Panc1 (cell line): ENCODE measurements around the gene ASPHD2. TPM values are rescaled to one million over a fixed set of nuclear protein-coding genes. Genes with fewer than 3 reads are reported as not detected.

Source experiments
- ATAC-seq: fragments of 200-7000 bp; cut with Tn5 transposase; 2 replicates; pipeline ENCODE4 v1.9.1; 2020; ENCODE audit warnings: mild to moderate bottlenecking, moderate library complexity
- BruUV-seq: library from RNA; stranded (reverse); fragments of 400-500 nt; replicated peaks from 2 replicates; lab custom pipeline; 2021; lab: Mats Ljungman, UMichigan
- CTCF ChIA-PET: fragments of 300-600 bp; sonication (Branson Sonifier 250); formaldehyde crosslinking; loops from one replicate; lab custom pipeline; 2022; ENCODE audit warnings: antibody characterized with exemption; lab: Charles Lee
- POLR2A ChIA-PET: fragments of 300-600 bp; sonication (Branson Sonifier 250); formaldehyde crosslinking; loops from one replicate; lab custom pipeline; 2022; ENCODE audit warnings: antibody characterized with exemption; lab: Charles Lee
- DNase-seq: peaks from one replicate; pipeline ENCODE4 v3.0.0-alpha.2; 2010; ENCODE audit warnings: low read depth, low spot score
- H3K27ac ChIP-seq: 2 replicates; pipeline ENCODE4 v1.5.1; 2011; ENCODE audit warnings: mild to moderate bottlenecking, low read length, inconsistent platforms
- H3K27me3 ChIP-seq: fragments of 200-500 bp; sonication (Bioruptor generic); 2 replicates; pipeline ENCODE4 v1.6.0; 2014; ENCODE audit warnings: low read length, inconsistent platforms; ENCODE audit not compliant: control insufficient read depth, insufficient read depth
- H3K36me3 ChIP-seq: fragments of 200-500 bp; sonication (Bioruptor generic); 2 replicates; pipeline ENCODE4 v1.5.1; 2014; ENCODE audit warnings: inconsistent platforms, mild to moderate bottlenecking, low read length, moderate library complexity; ENCODE audit not compliant: control insufficient read depth, insufficient read depth
- H3K4me1 ChIP-seq: 2 replicates; pipeline ENCODE4 v1.5.1; 2011; ENCODE audit warnings: inconsistent platforms, mild to moderate bottlenecking, low read length, moderate library complexity; ENCODE audit not compliant: control insufficient read depth, insufficient read depth
- H3K4me3 ChIP-seq, 2 experiments: 2 replicates each; pipeline ENCODE4 v1.5.1; 2011 to 2012; ENCODE audit warnings: low read depth in 2 of 2, low read length in 2 of 2, mild to moderate bottlenecking in 2 of 2, inconsistent platforms in 1 of 2, moderate library complexity in 1 of 2
- H3K9me3 ChIP-seq: fragments of 200-500 bp; sonication (Bioruptor generic); 2 replicates; pipeline ENCODE4 v1.5.1; 2014; ENCODE audit warnings: low read depth, mild to moderate bottlenecking, inconsistent platforms, low read length, moderate library complexity; ENCODE audit not compliant: control insufficient read depth, insufficient read depth
- POLR2AphosphoS5 ChIP-seq: IDR thresholded peaks from 2 replicates; pipeline ENCODE4 v1.6.1; 2012; ENCODE audit warnings: mild to moderate bottlenecking, low read depth, low read length, moderate library complexity
- REST ChIP-seq, 2 experiments: IDR thresholded peaks; 2 replicates each; pipeline ENCODE4 v1.6.1; 2011 to 2012; ENCODE audit warnings: low read depth in 2 of 2, control low read depth in 1 of 2, low read length in 1 of 2, mild to moderate bottlenecking in 1 of 2, moderate library complexity in 1 of 2; ENCODE audit not compliant: insufficient read depth in 1 of 2
- SIN3A ChIP-seq: IDR thresholded peaks from 2 replicates; pipeline ENCODE4 v1.6.1; 2012; ENCODE audit warnings: low read depth, mild to moderate bottlenecking, low read length, moderate library complexity, borderline replicate concordance; ENCODE audit not compliant: insufficient read depth
- TCF7L2 ChIP-seq: IDR thresholded peaks from 2 replicates; pipeline ENCODE4 v1.6.1; 2011; ENCODE audit warnings: mild to moderate bottlenecking, low read depth, low read length, inconsistent platforms
- in situ Hi-C: cut with HindIII; loops from 2 replicates; pipeline ENCODE4 v1.10.0; 2016; ENCODE audit warnings: low sequenced_read_pairs, low pct_unique_long_range_greater_than_20kb
- intact Hi-C: fragments of 100-400 bp; cut with micrococcal nuclease; formaldehyde crosslinking; loops from one replicate; pipeline ENCODE4 v1.10.0; 2022; ENCODE audit not compliant: unreplicated experiment
- total RNA-seq: library from RNA; stranded (reverse); gene quantifications from one replicate; pipeline ENCODE4 v1.2.1, GENCODE V29; 2021; ENCODE audit not compliant: unreplicated experiment
- TF ChIP-seq, protein P1 (sequence below): fragments of 450-650 bp; IDR thresholded peaks from 2 replicates; pipeline ENCODE4 v1.5.1; 2017; ENCODE audit warnings: mild to moderate bottlenecking

ASPHD2 gene
- total RNA-seq, 1 experiment from 2014 or later = 0.15 TPM

- ChIA-PET CTCF (no interaction called here), POLR2A (interaction anchor here (0.7 kb wide), 1 partner anchor 58 kb away, joined by 4 read pairs; no protein-coding TSS in a partner anchor)
- H3K4me1 ChIP-seq = no peaks in the 10 kb centered on the region
- H3K9me3 ChIP-seq = no peaks in the 10 kb centered on the region
- ATAC-seq (peak; percentile 58), DNase-seq (no peak)
- no TSS peak for BruUV-seq
- no peak overlapping the region for H3K27ac ChIP-seq
- intact Hi-C loops = no loop called here
- in situ Hi-C loops = no loop called here
- peaks cover 8% of the 10 kb centered on the region for H3K27me3 ChIP-seq
- no peaks in the 10 kb centered on the region for H3K36me3 ChIP-seq
- no peak for TF ChIP-seq SIN3A
- TF ChIP-seq REST (IDR thresholded peaks at IDR 0.05; ENCODE audit: insufficient read depth in 1 of 2, low read depth in 2 of 2, low read length in 1 of 2) = no peak
- TF ChIP-seq, protein P1, sequence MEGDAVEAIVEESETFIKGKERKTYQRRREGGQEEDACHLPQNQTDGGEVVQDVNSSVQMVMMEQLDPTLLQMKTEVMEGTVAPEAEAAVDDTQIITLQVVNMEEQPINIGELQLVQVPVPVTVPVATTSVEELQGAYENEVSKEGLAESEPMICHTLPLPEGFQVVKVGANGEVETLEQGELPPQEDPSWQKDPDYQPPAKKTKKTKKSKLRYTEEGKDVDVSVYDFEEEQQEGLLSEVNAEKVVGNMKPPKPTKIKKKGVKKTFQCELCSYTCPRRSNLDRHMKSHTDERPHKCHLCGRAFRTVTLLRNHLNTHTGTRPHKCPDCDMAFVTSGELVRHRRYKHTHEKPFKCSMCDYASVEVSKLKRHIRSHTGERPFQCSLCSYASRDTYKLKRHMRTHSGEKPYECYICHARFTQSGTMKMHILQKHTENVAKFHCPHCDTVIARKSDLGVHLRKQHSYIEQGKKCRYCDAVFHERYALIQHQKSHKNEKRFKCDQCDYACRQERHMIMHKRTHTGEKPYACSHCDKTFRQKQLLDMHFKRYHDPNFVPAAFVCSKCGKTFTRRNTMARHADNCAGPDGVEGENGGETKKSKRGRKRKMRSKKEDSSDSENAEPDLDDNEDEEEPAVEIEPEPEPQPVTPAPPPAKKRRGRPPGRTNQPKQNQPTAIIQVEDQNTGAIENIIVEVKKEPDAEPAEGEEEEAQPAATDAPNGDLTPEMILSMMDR = no peak
- no peak for TF ChIP-seq POLR2AphosphoS5
- TF ChIP-seq TCF7L2 = no peak
- H3K4me3 ChIP-seq = peak overlapping the region; percentile 18 to 57; a peak in 3 of 4 replicates
Observed at GRCh38 chr22:26429458-26430286, 612 bp downstream of the ASPHD2 start.

DNA sequence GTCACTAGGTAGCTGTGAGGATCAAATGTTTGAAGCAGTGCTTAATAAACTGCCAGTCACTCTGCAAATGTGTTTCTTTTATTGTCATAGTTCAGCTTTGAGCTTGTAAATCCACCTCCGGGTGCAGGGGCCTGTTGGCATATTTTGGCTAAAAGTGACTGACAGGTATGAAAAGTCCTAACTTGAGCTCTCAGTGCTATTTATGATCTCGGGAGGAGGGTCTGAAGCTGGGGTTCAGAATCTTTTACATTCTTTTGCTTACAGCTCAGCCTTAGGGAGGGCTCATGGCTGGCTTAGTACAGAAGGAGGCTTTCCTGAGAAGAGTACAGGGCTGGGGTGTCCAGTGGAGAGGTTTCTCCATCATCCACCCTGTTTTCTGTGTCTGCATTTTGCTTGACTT lies 1.5 kb downstream of the ASPHD2 start:
- in situ Hi-C loops = no loop called here
- POLR2A ChIA-PET = interaction anchor here (0.5 kb wide), 1 partner anchor 71 kb away, joined by 4 read pairs; no protein-coding TSS in a partner anchor
- no peaks in the 10 kb centered on the region for H3K9me3 ChIP-seq
- CTCF ChIA-PET = no interaction called here
- no peaks in the 10 kb centered on the region for H3K4me1 ChIP-seq
- H3K27ac ChIP-seq = no peak overlapping the region
- no TSS peak for BruUV-seq
- DNase-seq (no peak), ATAC-seq (no peak)
- intact Hi-C loops = no loop called here
- H3K36me3 ChIP-seq = no peaks in the 10 kb centered on the region
- TF ChIP-seq, protein P1 = no peak
- no peak for TF ChIP-seq SIN3A
- TF ChIP-seq REST (IDR thresholded peaks at IDR 0.05; ENCODE audit: insufficient read depth in 1 of 2, low read depth in 2 of 2, low read length in 1 of 2) = no peak
- TF ChIP-seq POLR2AphosphoS5 = no peak
- TF ChIP-seq TCF7L2 = no peak
- peaks cover 6% of the 10 kb centered on the region for H3K27me3 ChIP-seq
- H3K4me3 ChIP-seq = no peak overlapping the region
